ENCODE measurements around the gene EPHA2.
"Not testable (repeated sequence)": the region's sequence is repeated elsewhere in the genome, so short reads cannot be mapped to it uniquely, and the experiment has no call there.

EPHA2 gene

DNA sequence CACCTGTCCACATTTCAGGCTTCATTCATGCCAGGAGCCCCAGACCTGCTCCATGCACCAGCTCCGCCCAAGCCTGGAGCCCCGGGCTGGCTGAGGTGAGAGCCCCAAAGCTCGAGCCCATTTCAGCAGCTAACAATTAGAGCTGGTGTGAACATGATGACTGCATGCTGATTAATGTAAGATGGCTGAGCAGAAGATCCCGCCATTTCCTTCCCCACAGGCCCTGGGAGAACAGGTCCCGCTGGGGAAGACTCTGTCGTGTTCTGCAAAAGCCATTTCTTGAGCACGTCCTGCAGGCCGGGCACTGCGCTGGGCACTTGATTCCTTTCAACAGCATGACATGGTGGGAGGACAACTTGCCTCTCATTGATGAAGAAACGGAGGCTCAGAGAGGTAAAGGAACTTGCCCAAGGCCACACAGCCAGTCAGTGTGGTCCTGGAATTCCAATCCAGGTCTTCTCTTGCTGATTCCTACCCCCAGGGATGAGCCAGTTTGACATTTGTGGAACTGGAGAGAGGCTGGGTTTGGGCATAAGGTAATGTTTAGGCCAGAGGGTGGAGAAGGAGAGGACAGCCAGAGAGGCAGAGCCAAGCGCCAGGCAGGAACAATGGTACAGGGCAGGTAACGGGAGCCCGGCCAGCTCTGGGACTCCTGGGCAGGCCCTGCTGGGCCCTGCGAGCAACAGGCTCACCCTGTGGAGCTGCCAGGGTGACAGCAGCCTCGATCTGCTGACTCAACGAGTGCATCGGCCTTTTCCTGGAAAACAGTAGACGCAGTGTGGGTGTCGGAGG is 28.1 kb upstream of the EPHA2 start:
- no peak for DNase-seq

DNA sequence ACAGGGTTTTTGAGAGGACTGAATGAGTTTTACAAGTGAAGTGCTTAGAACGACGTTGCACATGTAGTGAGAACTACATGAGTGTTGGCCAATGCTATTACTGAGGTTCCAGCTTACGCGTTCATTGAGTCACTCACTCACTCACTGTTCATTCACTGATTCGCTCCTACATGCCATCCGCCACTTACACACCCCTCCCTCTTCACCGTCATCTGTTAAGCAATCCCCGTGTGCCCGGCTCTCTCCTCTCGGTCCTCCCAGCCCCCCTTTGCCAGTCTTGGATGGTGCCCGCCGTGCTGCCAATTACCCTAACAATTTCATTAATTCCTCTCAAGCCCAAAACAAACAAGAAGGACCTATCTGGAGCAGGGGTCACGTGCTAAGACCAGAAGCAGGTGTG is 27.3 kb upstream of the EPHA2 start:
- DNase-seq, result no peak

DNA sequence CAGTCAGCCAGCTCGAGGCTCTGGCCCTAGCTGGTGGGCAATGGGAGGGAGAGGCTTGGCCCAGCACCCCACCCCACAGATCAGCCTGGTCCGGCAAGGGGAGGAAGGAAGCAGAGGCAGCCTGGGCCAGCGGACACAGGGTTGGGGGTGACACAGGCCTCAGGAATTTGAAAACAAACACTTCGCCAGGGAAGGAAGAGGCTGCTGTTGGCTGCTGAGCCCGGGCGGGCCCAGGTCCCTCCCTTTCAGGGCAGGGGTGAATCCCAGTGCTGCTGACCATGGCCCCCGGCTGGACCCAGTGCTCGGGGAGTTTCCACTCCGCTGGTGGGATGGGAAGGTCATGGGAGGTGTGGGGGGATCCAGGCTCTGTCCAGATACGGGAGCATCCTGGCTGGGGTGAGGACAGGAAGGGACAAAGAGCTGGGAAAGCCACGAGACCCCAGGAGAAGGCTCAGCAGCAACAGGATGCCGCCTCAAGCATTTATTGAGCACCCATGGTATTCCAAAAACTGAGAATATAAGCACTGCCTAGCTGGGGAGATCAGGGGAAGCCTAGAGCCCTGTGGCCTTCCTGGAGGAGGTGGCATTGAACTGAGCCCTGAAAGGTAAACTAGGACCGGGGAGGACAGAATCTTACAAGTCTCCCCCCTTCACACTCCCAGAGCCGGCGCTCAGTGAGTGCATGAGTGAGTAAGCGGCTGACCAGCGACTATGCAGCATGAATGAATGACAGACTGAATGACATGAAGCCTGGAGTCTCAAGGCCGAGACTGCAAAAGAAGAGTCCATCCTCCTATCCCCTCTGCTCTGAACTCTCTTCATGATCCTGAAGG is 26.2 kb upstream of the EPHA2 start:
- DNase-seq, result no peak

DNA sequence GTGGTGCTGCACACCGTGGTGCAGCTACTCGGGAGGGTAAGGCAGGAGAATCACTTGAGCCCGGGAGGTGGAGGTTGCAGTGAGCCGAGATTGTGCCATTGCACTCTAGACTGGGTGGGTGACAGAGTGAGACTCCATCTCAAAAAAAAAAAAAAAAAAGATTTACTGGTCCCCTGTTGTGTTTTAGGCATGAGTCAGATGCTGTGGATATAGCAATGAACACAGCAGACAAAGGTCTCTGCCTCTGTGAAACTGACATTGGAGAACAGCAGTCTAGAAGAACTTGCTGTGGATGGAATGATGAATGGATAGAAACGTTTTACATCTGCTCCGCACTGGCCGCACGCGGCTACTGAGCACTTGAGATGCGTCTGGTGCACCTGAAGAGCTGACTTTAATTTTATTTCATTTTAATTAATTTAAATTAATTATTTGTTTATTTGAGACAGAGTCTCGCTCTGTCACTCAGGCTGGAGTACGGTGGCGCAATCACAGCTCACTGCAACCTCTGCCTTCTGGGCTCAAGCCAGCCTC is 24.5 kb upstream of the EPHA2 start:
- DNase-seq, result no peak

DNA sequence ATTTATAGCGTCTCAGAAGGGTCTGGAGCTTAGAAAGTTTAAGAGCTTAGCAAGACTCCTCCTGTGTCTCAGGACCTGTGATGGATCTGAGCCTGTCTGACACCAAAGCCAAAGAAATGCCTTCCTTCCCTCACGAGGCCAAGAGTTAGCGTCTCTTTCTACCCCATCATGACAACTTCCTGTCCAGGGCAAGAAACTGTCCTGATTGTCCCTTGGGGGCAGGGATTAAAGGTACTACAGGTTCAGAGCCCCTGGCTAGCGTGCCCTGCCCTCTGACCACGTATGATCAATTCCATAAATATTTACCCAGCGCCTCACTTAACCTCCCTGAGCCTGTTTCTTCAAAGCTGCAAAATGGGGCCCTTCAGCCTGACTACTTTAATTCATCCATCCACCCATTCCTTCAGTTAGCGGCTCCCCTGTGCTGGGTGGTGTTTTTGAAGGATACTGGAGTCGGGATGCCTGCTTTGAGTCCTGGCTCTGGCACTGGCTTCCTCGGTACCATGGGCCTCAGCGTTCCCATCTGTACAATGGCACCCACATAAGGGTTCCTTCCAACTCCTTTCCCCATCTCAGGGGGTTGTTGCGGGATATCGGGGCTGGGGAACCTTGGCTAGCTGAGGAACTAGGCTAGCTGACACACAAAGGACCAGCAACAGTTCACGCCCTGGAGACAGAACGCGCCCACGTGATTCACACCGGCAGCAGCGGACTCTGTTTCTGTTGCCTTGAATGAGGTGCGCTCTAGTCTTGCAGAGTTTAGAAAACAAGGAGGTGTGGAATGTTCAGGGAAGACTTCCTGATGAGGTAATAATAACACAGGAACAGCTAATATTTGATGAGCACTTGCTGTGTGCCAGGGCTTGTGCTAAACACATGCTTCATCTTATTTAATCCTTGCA is 23.0 kb upstream of the EPHA2 start:
- DNase-seq, result no peak

DNA sequence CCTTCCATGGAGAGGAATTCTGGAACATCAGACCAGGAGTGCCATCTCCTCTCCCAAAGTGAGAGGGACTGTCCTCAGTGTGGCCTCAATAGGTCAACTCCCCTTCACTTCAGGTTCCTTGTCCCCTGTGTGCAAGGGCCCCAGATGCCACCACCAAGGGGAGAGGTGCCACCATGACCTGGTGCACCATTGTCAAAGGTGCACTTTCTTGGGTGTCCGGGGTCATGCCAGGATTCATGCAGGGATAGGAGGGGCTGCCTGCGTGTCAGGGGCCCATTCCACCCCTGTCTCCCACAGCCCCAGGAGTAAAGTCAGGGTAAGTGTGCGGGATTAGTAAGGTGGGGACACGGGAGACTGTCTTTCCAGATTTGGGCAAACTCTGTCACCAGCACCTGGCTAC is 21.4 kb upstream of the EPHA2 start:
- DNase-seq, result no peak

DNA sequence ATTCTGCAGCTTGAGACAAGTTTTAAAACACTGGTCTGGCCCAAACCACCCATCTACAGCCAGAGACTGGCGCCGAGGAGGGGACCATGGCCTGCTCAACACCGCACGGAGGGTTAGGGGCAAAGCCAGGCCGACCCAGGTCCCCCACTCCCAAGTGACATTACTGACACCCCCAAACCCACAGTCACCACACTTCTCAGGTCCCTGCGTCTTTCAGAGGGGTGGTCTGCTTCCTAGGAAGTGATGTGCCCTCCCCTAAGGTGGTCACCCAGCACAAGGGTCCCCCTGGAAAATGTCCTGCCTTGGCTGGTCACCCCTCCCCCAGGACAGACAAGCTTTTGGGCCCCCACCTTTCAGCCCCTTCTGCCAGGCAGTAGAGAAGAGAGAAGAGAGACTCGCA is 20.8 kb upstream of the EPHA2 start:
- no peak for DNase-seq

DNA sequence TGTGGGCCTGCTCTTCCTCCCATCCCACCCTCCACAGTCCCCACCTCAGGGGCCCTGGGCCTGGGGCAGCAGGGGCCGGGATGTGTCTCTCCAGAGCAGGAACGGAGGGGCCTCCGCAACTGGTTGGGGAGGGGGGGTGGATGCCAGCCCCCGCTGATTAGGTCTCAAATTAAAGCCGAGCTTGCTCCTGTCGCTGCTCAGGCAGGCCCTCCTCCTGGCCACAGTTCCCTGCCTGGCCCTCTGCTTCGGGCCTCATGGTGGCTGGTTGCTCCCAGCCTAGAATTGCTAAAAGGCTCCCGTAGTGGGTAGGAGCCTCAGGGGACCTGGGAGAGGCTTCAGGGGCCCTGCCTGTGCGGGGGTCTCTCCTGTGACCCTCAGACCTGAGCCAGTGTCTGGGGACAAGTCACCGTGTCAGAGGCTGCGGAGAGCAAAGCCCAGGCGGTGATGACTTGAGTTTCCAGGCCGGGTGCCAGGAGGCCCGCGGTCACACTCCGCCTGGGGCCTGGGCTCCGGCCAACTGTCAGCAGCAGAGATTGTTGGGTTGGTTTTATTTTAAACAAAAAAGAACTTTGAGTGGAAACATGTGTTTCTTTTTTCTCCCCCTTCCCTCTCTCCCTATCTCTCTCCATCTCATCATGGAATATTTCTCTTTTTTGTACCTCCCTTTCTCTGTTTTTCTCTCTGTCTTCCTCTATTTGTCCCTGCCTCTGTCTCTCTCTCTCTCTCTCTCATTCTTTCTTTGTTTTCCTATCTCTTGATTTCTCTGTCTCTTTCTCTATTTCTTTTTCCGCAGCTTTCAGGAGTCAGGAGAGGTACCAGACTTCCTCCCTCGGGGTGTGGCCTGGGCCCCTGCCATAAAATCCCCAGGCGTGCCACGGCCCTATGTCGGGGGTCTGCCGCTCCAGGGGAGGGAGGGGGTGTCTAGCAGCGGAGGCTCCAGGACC is 20.0 kb upstream of the EPHA2 start:
- no peak for DNase-seq

DNA sequence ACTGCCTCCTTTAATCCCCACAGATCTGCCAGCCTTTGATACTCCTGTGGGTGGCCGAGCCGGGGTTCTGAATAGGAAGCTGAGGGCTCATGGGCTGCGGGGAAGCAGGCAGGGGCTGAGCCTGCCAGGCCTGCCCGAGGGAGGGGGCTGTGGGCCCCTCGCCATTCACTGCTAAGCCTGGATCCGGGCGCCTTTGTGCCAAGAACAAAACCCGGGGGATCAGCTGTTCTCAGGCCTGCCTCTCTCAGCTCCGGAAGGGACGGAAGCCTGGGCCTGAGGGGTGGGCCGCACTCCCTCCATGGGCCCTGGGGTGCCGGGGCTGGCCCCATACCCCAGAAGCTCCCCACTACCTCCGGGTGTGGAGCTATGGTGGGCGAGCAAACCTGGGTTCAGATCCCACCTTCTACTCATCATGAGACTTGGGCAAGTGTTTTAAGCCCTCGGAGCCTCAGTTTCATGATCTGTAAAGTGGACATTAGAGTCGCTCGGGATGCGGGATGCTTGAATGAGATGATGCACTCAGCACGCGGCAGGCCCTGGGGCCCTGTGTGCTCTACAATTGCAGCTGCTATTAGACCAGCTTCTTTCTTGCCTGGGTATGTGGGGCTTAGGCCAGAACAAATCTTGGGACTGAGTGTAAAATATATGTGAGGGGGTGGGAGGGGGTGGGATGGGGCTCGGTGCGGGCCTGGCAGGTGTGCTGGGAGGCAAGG is 19.2 kb upstream of the EPHA2 start:
- DNase-seq, result no peak

DNA sequence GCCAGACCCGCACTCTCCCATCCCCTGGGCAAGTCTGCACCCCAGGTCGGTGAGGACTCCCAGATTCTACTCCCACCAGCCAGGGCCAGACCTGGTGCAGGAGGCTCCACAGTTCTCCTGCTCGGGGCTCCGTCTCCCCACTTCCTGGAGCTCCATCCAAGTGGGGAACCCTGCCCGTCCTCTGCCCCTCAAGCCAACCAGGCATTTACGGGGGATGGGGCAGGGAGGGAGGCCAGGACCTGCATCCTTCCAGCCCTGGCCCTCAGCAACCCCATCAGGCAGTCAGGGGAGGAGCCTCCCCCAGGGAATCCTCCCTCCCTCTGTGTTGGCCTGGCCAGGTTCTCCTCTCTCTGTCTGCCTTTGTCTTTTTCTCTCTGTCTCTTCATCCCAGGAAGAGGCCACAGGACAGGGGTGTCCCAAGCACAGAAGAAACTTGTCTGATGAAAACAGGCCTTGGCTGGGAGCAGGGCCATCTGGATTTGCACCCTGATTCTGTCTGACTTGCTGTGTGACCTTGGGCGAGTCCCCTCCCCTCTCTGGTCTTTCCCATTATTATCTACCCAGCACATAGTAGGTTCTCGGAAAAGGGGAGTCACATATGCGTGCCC is 18.5 kb upstream of the EPHA2 start:
- no peak for DNase-seq

DNA sequence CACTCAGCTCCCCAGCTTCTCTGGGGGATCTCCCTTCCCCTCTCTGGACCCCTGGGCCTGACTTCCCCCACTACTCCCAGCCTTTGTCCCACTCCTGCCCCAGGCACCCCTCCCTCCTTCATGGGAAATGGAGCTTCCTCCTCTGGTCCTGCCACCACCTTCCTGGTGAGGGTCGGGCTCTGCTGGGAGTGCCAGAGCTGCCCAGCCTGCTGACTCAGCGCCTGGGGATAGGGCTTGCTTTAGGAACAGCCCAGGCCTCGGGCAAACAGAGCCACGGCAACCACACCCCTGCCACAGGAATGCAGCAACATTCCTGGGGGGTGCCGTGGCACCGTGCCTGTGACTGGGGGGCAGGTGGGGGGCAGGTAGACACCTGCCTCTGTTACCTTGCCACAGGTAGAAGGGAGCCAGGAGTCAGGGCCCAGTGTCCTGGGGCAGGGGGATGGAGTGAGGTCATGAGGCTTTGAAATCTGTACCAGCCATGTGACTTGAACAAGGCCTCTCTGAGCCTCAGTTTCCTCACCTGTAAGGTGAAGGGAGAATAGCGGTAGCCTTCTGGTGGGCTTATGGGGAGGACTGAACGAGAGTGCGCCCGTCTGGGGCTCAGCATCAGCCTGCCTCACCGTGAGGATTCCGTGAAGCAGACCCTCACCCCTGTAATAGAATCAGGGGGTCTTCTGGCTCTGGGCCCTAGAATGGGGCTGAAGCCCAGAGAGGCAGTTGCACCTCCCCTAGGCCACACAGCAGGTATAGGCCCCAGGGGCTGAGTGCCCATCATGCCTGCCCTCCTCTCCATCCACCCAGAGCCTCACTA is 17.8 kb upstream of the EPHA2 start:
- DNase-seq, result no peak

DNA sequence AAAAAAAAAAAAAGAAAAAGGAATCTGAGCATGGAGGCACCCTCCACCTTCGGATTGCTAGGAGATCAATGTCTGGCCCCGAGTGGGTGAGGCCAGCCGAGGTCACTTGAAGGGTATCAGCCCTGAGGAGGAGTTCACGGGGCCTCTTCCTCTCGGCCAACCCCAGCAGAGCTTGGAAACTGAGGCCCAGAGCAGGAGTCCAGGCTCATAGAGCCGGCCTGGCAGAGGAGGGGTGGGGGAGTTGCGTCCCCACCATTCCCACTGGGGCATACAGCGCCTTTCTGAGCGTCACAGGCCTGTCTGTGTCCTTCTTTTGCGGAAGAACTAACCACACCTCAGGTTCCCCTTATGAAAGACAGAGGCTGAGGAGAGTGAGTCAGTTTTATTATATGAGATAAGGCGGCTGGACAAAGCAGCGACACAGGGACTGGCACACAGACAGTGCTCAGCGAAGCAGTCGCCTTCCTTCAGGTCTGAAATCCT is 17.1 kb upstream of the EPHA2 start:
- no peak for DNase-seq

DNA sequence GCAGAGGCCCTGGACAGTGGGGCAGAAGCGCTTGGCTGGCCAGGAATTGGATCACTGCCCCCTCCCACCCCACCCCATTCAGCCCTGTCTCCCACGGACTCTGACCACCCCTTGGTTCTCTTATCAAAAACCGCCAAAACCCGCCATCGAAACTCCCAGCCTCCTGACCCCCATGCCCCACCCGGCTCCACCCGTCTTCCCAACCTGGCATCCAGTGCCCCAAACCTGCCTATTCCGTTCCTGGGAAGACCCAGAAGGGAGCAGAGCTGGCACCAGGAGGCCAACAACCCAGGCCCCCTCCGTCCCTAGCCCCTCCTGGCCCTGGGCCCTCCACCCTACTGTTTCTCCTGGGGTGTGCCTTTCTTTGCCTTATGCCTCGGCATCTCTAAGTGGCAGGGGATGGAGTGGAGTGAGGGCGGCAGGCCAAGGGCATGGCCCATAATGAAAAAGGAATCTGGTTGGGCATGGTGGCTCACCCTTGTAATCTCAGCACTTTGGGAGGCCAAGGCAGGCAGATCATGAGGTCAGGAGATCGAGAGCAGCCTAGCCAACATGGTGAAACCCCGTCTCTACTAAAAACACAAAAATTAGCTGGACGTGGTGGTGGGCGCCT is 16.5 kb upstream of the EPHA2 start:
- no peak for DNase-seq

DNA sequence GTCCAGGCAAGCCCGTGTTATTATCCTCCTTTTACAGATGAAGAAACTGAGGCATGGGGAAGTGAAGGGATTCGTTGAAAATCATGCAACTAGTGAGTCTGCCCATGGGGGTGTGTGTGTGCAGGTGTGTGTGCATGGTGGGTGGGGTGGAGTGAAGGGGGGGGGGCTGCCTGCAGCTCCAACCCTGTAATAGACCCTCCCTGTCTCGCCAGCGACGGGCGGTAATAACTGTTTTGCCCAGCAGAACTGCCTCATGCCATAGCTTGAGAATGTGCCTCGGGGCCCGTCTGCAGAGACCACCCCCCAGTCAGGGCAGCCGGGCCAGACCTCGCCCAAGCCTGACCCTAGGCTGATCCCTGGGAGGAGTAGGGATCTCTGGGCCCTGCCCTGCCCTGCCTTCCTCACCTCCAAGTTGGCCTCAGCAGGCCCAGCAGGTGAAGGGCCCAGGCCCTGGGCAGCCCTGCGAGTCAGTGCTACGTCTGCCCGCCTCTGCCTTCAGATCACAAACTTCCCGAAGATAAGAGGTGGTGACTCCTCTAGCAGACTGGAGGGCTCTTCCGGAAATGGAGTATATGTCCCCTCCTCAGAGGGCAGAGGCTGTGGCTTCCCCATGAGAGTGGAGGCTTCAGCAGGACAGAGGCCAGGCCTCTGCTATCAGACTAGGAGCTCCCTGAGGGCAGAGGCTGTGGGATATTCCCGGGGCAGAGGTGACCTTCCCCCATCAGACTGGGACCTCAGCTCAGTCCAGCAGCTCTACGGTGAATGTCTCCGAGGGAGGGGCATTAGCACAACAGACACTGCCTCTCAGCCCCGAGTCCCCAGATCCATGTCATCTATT is 15.7 kb upstream of the EPHA2 start:
- no peak for DNase-seq

DNA sequence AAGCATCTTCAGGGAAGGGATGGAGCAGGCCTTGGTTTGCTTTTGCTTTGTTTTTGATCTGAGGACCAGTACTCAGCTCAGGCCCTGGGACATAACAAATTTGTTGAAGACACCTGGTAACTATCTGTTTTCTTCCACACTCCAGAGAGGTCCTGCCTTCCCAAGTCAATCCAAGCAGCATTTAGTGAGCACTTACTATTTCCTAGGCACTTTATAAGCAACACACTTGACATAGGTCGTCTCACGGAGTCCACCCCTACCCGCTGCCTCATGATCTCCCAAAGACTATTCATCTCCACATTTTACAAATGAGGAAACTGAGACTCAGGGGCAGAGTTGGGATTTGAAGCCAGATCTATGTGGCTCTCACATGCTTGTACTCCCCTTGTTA is 14.4 kb upstream of the EPHA2 start:
- DNase-seq, result no peak

DNA sequence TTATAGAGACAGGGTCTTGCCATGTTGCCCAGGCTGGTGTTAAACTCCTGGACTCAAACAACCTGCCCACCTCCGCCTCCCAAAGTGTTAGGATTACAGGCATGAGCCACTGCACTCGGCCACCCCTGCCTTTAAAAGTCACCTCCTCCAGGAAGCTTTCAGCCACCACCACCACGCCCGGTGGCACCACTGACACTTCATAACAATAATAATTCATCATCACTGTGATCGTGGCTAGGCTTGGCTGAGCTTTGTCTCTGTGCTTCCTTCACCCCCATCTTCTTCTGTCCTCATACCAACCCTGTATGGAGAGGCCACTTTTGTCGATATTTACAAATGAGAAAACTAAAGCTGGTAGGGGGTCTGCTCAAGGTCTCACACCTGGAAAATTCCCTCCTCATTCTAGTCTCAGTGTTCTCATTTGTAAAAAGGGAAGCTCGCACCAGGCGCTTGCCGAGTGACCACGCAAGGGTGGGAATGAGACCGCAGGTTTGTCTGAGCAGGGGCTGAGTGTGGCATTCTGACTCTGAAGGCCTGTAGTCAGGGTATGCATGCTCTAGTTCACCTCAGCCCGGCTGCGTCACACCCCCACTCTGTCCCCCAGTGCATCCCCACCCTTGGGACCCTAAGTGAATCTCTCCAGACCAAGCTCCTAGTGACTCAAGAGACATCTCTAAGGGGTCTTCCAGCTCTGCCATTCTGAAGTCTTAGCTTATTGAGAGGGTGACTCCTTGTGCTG is 12.9 kb upstream of the EPHA2 start:
- no peak for DNase-seq

DNA sequence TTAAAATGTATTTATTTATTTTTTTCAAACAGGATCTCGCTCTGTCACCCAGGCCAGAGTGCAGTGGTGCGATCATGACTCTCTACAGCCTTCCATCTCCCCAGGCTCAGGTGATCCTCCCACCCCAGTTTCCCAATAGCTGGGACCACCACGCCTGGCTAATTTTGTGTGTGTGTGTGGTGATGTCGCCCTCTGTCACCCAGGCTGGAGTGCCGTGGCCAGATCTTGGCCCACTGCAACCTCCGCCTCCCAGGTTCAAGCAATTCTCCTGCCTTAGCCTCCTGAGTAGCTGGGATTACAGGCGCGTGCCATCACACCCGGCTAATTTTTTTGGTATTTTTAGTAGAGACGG is 12.3 kb upstream of the EPHA2 start:
- not testable (repeated sequence) for DNase-seq

Measured in stimulated activated CD4-positive, alpha-beta T cell treated with anti-CD3 and anti-CD28 coated beads, Interleukin-2, amount 100 ng/mL, for 48 hours (primary cell).